Testis (tissue), 2 donors: ENCODE measurements around the gene C1orf198.

Experiments
- POLR2A ChIP-seq: fragments of 450-650 bp; IDR thresholded peaks from one replicate; pipeline ENCODE4 v1.6.1; 2017; ENCODE audit warnings: antibody characterized with exemption, mild to moderate bottlenecking, moderate library complexity
- TF ChIP-seq, protein P1 (sequence below), 3 experiments: fragments of 450-650 bp in 2 of 3; fragments of 200-600 bp in 1 of 3; sonication (generic) in 1 of 3; IDR thresholded peaks; one replicate each; pipeline ENCODE4 v1.5.1; 2016 to 2019; ENCODE audit warnings: antibody characterized with exemption in 3 of 3, mild to moderate bottlenecking in 2 of 3, moderate library complexity in 1 of 3

DNA sequence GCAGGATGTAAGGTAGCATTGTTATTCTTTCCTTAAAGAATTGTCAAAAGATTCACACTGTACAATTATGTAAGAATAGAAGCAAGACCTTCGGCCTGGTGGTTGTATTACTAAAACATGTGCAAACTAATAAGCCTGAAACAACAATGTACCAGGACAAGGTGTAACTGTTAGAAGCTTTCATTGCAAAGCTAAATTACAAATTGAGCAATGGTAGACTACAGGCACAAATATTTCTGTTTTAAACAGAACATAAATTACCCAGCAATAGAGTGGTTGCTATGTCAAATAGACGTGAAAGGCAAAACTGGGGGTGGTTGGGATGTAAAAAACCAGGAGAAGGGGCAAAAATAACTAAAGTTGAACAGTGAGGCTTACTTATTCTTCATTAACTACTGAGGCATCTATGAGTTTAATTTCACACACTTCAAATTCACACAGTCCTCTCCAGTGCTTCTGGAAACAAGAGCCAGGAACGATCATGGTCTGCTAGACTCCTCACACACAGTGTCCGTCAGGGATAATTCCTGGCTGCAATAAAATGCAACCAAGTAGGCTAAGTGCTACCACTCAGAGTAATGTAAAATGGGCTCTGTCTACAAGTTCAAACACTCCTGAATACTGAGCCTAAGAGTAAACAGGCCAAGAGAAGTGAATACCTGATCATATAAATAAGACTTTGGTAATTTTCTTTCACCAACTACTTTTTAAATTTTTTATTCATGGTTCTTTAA is 39.3 kb upstream of the C1orf198 start:
- TF ChIP-seq, protein P1, sequence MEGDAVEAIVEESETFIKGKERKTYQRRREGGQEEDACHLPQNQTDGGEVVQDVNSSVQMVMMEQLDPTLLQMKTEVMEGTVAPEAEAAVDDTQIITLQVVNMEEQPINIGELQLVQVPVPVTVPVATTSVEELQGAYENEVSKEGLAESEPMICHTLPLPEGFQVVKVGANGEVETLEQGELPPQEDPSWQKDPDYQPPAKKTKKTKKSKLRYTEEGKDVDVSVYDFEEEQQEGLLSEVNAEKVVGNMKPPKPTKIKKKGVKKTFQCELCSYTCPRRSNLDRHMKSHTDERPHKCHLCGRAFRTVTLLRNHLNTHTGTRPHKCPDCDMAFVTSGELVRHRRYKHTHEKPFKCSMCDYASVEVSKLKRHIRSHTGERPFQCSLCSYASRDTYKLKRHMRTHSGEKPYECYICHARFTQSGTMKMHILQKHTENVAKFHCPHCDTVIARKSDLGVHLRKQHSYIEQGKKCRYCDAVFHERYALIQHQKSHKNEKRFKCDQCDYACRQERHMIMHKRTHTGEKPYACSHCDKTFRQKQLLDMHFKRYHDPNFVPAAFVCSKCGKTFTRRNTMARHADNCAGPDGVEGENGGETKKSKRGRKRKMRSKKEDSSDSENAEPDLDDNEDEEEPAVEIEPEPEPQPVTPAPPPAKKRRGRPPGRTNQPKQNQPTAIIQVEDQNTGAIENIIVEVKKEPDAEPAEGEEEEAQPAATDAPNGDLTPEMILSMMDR (IDR thresholded peaks at IDR 0.05): no peak
- no peak for TF ChIP-seq POLR2A
